HEK293 (cell line): Measurements from ENCODE around the gene ANTXR1.

Source experiments
- CTCF ChIA-PET: fragments of 350-600 bp; formaldehyde crosslinking; extraction: SDS; loops from one replicate; lab custom pipeline; 2021; ENCODE audit warnings: antibody characterized with exemption; lab: Yijun Ruan, JAX
- POLR2A ChIA-PET: fragments of 300-600 bp; formaldehyde crosslinking; extraction: SDS; loops from one replicate; lab custom pipeline; 2020; ENCODE audit warnings: antibody characterized with exemption, inconsistent platforms; lab: Yijun Ruan, JAX
- H3K27ac ChIP-seq: fragments of 200-500 bp; sonication (Bioruptor generic); 2 replicates; pipeline ENCODE4 v1.5.1; 2014; ENCODE audit warnings: low read depth, low read length, control low read depth, inconsistent platforms; ENCODE audit errors: extremely low read depth
- H3K36me3 ChIP-seq, 2 experiments: fragments of 200-500 bp in 1 of 2; sonication (Bioruptor generic) in 1 of 2; 1 replicate in 1 of 2; 2 replicates in 1 of 2; pipeline ENCODE4 v1.5.1; 2014 to 2017; ENCODE audit warnings: inconsistent platforms in 2 of 2, low read length in 2 of 2; ENCODE audit not compliant: control insufficient read depth in 2 of 2, insufficient read depth in 1 of 2
- H3K4me1 ChIP-seq: fragments of 200-500 bp; sonication (Bioruptor generic); 2 replicates; pipeline ENCODE4 v1.5.1; 2014; ENCODE audit warnings: mild to moderate bottlenecking, low read length, inconsistent platforms; ENCODE audit not compliant: control insufficient read depth, insufficient read depth
- H3K4me3 ChIP-seq: 2 replicates; pipeline ENCODE4 v1.5.1; 2011; ENCODE audit warnings: low read depth, mild to moderate bottlenecking, control low read depth, low read length, moderate library complexity
- H3K9me3 ChIP-seq: fragments of 200-500 bp; sonication (Bioruptor generic); 2 replicates; pipeline ENCODE4 v1.5.1; 2014; ENCODE audit warnings: low read depth, low read length, inconsistent platforms; ENCODE audit not compliant: control insufficient read depth, insufficient read depth
- HOXA7 ChIP-seq: sonication (generic); formaldehyde crosslinking; IDR thresholded peaks from 2 replicates; pipeline ENCODE4 v1.8.1; 2022; ENCODE audit warnings: missing genetic modification reagents, borderline replicate concordance
- HOXD13 ChIP-seq: sonication (generic); formaldehyde crosslinking; IDR thresholded peaks from 2 replicates; pipeline ENCODE4 v1.8.0; 2022; ENCODE audit warnings: missing genetic modification reagents, borderline replicate concordance
- KLF9 ChIP-seq: fragments of 450-650 bp; formaldehyde crosslinking; IDR thresholded peaks from 2 replicates; pipeline ENCODE4 v1.5.1; 2016; ENCODE audit warnings: missing biosample characterization, missing genetic modification characterization, low read depth
- OSR2 ChIP-seq: fragments of 450-650 bp; formaldehyde crosslinking; IDR thresholded peaks from 2 replicates; pipeline ENCODE4 v1.5.1; 2016; ENCODE audit warnings: missing biosample characterization, missing genetic modification characterization
- PRDM6 ChIP-seq: fragments of 450-650 bp; formaldehyde crosslinking; IDR thresholded peaks from 2 replicates; pipeline ENCODE4 v1.5.1; 2017; ENCODE audit warnings: missing biosample characterization, missing genetic modification characterization
- SP7 ChIP-seq: fragments of 450-650 bp; formaldehyde crosslinking; IDR thresholded peaks from 2 replicates; pipeline ENCODE4 v1.5.1; 2016; ENCODE audit warnings: missing biosample characterization, missing genetic modification characterization
- ZBTB44 ChIP-seq: fragments of 450-650 bp; IDR thresholded peaks from 2 replicates; pipeline ENCODE4 v1.5.1; 2018; ENCODE audit warnings: missing biosample characterization, mild to moderate bottlenecking, missing genetic modification characterization
- ZEB2 ChIP-seq: fragments of 450-650 bp; formaldehyde crosslinking; IDR thresholded peaks from 2 replicates; pipeline ENCODE4 v1.5.1; 2016; ENCODE audit warnings: missing biosample characterization, missing genetic modification characterization
- ZFP69B ChIP-seq: fragments of 450-650 bp; formaldehyde crosslinking; IDR thresholded peaks from 2 replicates; pipeline ENCODE4 v1.5.1; 2016; ENCODE audit warnings: missing biosample characterization, missing genetic modification characterization
- ZNF2 ChIP-seq: fragments of 450-650 bp; formaldehyde crosslinking; IDR thresholded peaks from 2 replicates; pipeline ENCODE4 v1.5.1; 2016; ENCODE audit warnings: missing biosample characterization, missing genetic modification characterization
- ZNF202 ChIP-seq: fragments of 450-650 bp; formaldehyde crosslinking; IDR thresholded peaks from 2 replicates; pipeline ENCODE4 v1.5.1; 2016; ENCODE audit warnings: missing biosample characterization, missing genetic modification characterization, borderline replicate concordance
- ZNF324 ChIP-seq: fragments of 450-650 bp; formaldehyde crosslinking; IDR thresholded peaks from 2 replicates; pipeline ENCODE4 v1.5.1; 2016; ENCODE audit warnings: missing biosample characterization, missing genetic modification characterization
- ZNF335 ChIP-seq: fragments of 450-650 bp; formaldehyde crosslinking; conservative IDR thresholded peaks from 2 replicates; pipeline ENCODE4 v1.5.1; 2016; ENCODE audit warnings: missing biosample characterization, missing genetic modification characterization
- ZNF394 ChIP-seq: fragments of 450-650 bp; formaldehyde crosslinking; IDR thresholded peaks from 2 replicates; pipeline ENCODE4 v1.5.1; 2016; ENCODE audit warnings: missing biosample characterization, missing genetic modification characterization, mild to moderate bottlenecking, moderate library complexity, borderline replicate concordance
- ZNF426 ChIP-seq: fragments of 450-650 bp; formaldehyde crosslinking; IDR thresholded peaks from 2 replicates; pipeline ENCODE4 v1.5.1; 2017; ENCODE audit warnings: missing biosample characterization, missing genetic modification characterization, mild to moderate bottlenecking, inconsistent platforms, moderate library complexity
- ZNF433 ChIP-seq: fragments of 450-650 bp; formaldehyde crosslinking; IDR thresholded peaks from 2 replicates; pipeline ENCODE4 v1.5.1; 2016; ENCODE audit warnings: missing biosample characterization, missing genetic modification characterization, low read depth
- ZNF48 ChIP-seq: fragments of 450-650 bp; formaldehyde crosslinking; IDR thresholded peaks from 2 replicates; pipeline ENCODE4 v1.5.1; 2016; ENCODE audit warnings: missing biosample characterization, missing genetic modification characterization
- ZNF600 ChIP-seq: fragments of 450-650 bp; formaldehyde crosslinking; IDR thresholded peaks from 2 replicates; pipeline ENCODE4 v1.5.1; 2016; ENCODE audit warnings: missing biosample characterization, missing genetic modification characterization
- ZNF623 ChIP-seq: fragments of 450-650 bp; formaldehyde crosslinking; IDR thresholded peaks from 2 replicates; pipeline ENCODE4 v1.5.1; 2016; ENCODE audit warnings: missing biosample characterization, missing genetic modification characterization
- ZNF692 ChIP-seq: fragments of 450-650 bp; formaldehyde crosslinking; IDR thresholded peaks from 2 replicates; pipeline ENCODE4 v1.5.1; 2016; ENCODE audit warnings: missing biosample characterization, missing genetic modification characterization
- ZNF830 ChIP-seq: fragments of 450-650 bp; IDR thresholded peaks from 2 replicates; pipeline ENCODE4 v1.5.0; 2018; ENCODE audit warnings: missing biosample characterization, missing genetic modification characterization, low read depth, mild to moderate bottlenecking, moderate library complexity
- ZSCAN16 ChIP-seq: fragments of 450-650 bp; formaldehyde crosslinking; IDR thresholded peaks from 2 replicates; pipeline ENCODE4 v1.5.1; 2016; ENCODE audit warnings: missing biosample characterization, missing genetic modification characterization
- ZSCAN23 ChIP-seq: fragments of 450-650 bp; formaldehyde crosslinking; IDR thresholded peaks from 2 replicates; pipeline ENCODE4 v1.5.1; 2016; ENCODE audit warnings: missing biosample characterization, missing genetic modification characterization
- ZSCAN4 ChIP-seq: fragments of 450-650 bp; formaldehyde crosslinking; IDR thresholded peaks from 2 replicates; pipeline ENCODE4 v1.5.1; 2017; ENCODE audit warnings: missing biosample characterization, missing genetic modification characterization

ANTXR1 gene

GRCh38 chr2:69223759-69224511 is 211.0 kb downstream of the ANTXR1 start (continued):
- TF ChIP-seq ZNF623 (tag by site-specific recombination) (no peak), ZNF830 (tag by site-specific recombination) (no peak), ZNF426 (no peak), ZNF600 (tag by site-specific recombination) (peak; percentile 92), ZNF433 (tag by site-specific recombination) (no peak), ZSCAN23 (tag by site-specific recombination) (peak; percentile 63; the same call in 1 of the 2 replicates), KLF9 (tag by site-specific recombination) (no peak), OSR2 (peak; percentile 100), PRDM6 (peak; percentile 96), ZBTB44 (tag by site-specific recombination) (peak; percentile 62), ZEB2 (tag by site-specific recombination) (peak; percentile 51; the same call in 1 of the 2 replicates), ZNF2 (tag by site-specific recombination) (peak; percentile 30; the same call in 1 of the 2 replicates), ZSCAN16 (tag by site-specific recombination) (no peak)

GRCh38 chr2:69224512-69224837 is 211.5 kb downstream of the ANTXR1 start:
- peaks cover 35% of the 10 kb centered on the region for H3K4me1 ChIP-seq
- H3K36me3 ChIP-seq, result no peaks in the 10 kb centered on the region
- no peaks in the 10 kb centered on the region for H3K9me3 ChIP-seq
- TF ChIP-seq HOXA7 (CRISPR knock-in tag) (no peak), ZNF394 (tag by site-specific recombination) (0 out of 2 replicates have a peak, but pooled peaks have one; percentile 4), SP7 (no peak), ZNF692 (tag by site-specific recombination) (peak; percentile 76), ZNF324 (tag by site-specific recombination) (0 out of 2 replicates have a peak, but pooled peaks have one; percentile 1), ZNF202 (tag by site-specific recombination) (no peak), HOXD13 (no peak), ZSCAN4 (tag by site-specific recombination) (0 out of 2 replicates have a peak, but pooled peaks have one; percentile 2), ZNF600 (tag by site-specific recombination) (0 out of 2 replicates have a peak, but pooled peaks have one; percentile 18), ZFP69B (tag by site-specific recombination) (peak; percentile 76; the same call in 1 of the 2 replicates), ZNF48 (no peak), ZNF335 (tag by site-specific recombination) (no peak)
- peak overlapping the region; percentile 39; the same call in 1 of the 2 replicates for H3K27ac ChIP-seq
- H3K4me3 ChIP-seq, result no peak overlapping the region
- POLR2A ChIA-PET, result no interaction called here
- CTCF ChIA-PET, result no interaction called here
